ENCODE data around the gene FBXO15. TPM values are rescaled to one million over a fixed set of nuclear protein-coding genes. Genes with fewer than 3 reads are reported as not detected.

The FBXO15 gene
- total RNA-seq, result under 0.01 and 0.78 TPM in 2 replicates

GRCh38 chr18:74147779-74148542 lies at the start of gene FBXO15, which contains the start of gene TIMM21:
FBXO15 (minus strand) TSS chr18:74147834; CDS start chr18:74147785, 49 bp downstream.
TIMM21 (plus strand) TSS chr18:74148523; CDS start chr18:74148809, 286 bp downstream.

Other genes starting within 250 kb of the FBXO15 start
- 27.3 and 42.1 TPM in 2 replicates for gene TIMM21, start 689 bp upstream of the FBXO15 start, total RNA-seq
- gene CYB5A, start 144.1 kb upstream of the FBXO15 start, total RNA-seq, result 25.6 and 66.2 TPM in 2 replicates
- not detected in 2 replicates for gene C18orf63, start 168.0 kb upstream of the FBXO15 start, total RNA-seq

All from nasal cavity respiratory epithelium epithelial cell of viscerocranial mucosa (primary cell).